Thyroid gland (tissue), 4 donors: Measurements from ENCODE around the gene NKD1.

Experiments used
- CTCF ChIP-seq, 6 experiments: fragments of 200-600 bp in 3 of 6; fragments of 450-650 bp in 3 of 6; sonication (generic) in 3 of 6; IDR thresholded peaks; one replicate each; pipeline ENCODE4 v1.5.1; 2016 to 2019; ENCODE audit warnings: antibody characterized with exemption in 6 of 6, mild to moderate bottlenecking in 2 of 6, inconsistent platforms in 1 of 6, moderate library complexity in 1 of 6
- POLR2A ChIP-seq, 2 donors: fragments of 450-650 bp; IDR thresholded peaks; one replicate each; pipeline ENCODE4 v1.6.1; 2017; ENCODE audit warnings: antibody characterized with exemption in 2 of 2, mild to moderate bottlenecking in 2 of 2, moderate library complexity in 1 of 2

GRCh38 chr16:50598256-50598894 lies 50.2 kb downstream of the NKD1 start:
- TF ChIP-seq POLR2A (IDR thresholded peaks at IDR 0.05) (no peak), CTCF (IDR thresholded peaks at IDR 0.05) (no peak)
